Measurements from ENCODE around the gene TMOD2.

Gene TMOD2

DNA sequence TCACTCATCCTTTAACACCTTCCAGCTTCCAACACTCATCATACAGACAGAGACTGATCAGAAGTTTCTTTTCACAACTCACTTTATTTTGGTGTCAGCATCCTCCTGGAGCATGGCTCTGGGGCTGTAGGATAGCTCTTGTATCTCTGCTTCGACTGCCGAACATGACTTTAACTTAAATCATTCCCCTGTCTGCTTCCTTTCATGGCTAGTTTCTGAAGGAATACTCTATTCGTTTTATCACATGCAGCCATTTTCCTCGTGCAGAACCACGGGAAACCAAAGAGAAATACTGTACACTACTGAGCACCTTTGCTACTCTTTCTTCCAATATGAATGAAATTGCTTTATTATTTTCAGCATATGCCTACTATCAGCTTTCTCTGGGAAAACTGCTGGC lies 2.1 kb upstream of the TMOD2 start:
- no peak overlapping the region for H3K4me3 ChIP-seq (ENCODE audit: low read depth, low read length)

DNA sequence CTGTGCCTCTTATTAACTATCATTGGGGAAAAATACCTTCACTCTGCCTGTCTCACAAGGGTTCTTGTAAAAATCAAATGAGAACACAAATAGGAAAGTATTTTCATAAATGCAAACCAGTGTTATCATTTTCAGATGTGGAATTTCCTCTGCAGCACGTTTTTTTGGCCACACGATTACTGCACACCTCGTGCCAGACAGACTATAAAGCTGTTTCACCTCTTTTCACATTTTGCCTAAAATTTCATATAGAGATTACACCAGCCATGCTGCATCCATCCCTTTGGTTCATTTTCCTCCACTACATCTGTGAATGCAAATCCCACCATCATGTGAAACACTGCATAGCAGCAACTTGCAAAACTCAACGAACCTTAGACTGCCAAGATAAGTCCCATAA lies 1.2 kb upstream of the TMOD2 start:
- TF ChIP-seq, protein P1, sequence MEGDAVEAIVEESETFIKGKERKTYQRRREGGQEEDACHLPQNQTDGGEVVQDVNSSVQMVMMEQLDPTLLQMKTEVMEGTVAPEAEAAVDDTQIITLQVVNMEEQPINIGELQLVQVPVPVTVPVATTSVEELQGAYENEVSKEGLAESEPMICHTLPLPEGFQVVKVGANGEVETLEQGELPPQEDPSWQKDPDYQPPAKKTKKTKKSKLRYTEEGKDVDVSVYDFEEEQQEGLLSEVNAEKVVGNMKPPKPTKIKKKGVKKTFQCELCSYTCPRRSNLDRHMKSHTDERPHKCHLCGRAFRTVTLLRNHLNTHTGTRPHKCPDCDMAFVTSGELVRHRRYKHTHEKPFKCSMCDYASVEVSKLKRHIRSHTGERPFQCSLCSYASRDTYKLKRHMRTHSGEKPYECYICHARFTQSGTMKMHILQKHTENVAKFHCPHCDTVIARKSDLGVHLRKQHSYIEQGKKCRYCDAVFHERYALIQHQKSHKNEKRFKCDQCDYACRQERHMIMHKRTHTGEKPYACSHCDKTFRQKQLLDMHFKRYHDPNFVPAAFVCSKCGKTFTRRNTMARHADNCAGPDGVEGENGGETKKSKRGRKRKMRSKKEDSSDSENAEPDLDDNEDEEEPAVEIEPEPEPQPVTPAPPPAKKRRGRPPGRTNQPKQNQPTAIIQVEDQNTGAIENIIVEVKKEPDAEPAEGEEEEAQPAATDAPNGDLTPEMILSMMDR (IDR thresholded peaks at IDR 0.05; ENCODE audit: borderline replicate concordance, insufficient read depth, low read depth, low read length): no peak
- peak overlapping the region; percentile 19 for H3K4me3 ChIP-seq (ENCODE audit: low read depth, low read length)

More for the DNA sequence above, 2.1 kb upstream of the TMOD2 start:
- TF ChIP-seq, protein P1 (IDR thresholded peaks at IDR 0.05; ENCODE audit: borderline replicate concordance, insufficient read depth, low read depth, low read length): no peak

DNA sequence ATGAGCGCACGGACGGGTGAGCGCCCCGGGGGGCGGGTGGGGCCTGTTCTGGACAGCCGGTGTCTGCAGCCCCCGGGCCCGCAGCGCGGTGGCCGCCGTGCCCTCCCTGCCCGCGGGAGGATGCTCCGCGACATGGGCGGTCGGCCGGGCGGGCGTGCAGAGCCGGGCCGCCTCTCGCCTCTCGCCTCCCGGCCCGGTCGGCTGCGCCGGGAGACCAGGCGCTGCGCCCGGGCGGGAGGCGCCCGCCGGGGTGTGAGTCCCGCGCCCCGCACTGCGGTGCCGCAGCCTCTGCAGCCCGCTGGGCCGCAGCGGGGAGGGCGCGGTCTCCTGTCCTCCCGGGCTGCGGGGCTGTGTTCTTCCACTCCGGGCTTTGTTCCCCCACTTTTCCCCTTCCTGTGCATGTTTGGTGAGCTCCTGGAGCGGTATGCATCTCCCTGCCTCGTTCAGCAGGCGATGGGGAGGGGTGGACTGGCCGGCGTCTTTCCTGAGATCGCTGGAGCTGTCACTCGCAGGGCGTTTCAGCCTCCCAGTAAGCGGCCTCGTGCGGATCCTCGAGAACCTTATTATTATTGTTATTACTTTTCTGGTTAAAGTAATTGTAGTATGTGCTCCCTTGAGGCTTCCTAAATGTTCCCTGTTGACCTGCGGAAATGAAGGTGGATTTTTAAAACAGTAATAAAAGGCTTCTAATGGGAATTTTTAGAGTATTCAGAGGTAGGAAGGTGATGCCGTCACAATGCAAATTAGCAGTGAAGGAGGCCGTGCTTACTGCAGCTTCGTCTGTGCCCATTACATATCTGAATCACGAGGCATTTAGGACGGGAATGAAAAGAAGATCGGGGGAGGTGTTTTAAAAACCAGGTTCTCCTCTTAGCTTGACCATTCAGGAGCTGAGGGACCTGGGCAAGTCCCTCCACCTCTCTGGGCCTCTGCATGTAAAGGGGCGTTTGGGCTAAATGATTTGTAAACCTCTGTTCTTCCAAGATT lies 593 bp downstream of the TMOD2 start:
- TF ChIP-seq, protein P1 (IDR thresholded peaks at IDR 0.05; ENCODE audit: borderline replicate concordance, insufficient read depth, low read depth, low read length): no peak
- peak overlapping the region; percentile 71 for H3K4me3 ChIP-seq (ENCODE audit: low read depth, low read length)

DNA sequence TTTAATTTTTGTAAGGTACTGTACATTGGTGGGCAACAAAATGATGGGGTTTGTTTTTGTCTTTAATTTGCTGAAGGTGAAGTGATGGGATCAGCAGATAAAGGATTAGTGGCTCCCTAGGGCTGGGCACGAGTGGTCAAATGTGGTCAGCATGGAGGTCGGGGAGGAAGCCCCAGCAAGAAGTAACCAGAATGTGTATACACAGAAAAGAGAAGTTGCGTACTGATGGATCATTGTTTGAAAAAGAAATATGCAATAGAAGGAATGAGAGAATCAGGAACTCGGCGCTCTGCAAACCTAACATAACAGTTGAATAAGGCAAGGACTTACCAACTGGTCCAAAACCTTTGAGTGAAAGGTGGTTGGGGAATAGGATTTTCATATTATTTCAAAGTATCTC lies 1.5 kb downstream of the TMOD2 start:
- TF ChIP-seq, protein P1 (IDR thresholded peaks at IDR 0.05; ENCODE audit: borderline replicate concordance, insufficient read depth, low read depth, low read length): no peak
- no peak overlapping the region for H3K4me3 ChIP-seq (ENCODE audit: low read depth, low read length)

DNA sequence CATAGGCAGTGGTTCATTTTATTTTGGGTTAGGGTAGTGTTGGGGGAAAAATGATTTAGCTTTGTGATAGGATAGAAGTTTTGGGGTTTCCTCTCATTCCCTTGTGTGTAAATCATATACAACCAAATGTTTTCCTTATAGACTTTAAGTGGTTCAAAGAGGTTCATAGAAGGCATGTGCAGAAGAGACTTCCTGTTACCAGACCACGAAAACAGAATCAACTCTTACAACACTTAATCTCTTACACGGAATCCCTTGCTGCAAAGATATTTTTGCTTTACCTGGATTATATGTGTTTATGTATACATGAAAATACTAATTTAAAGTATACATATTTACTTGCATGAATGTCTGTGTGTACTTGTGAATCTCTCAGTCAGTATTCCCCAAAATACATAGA lies 2.9 kb downstream of the TMOD2 start:
- no peak overlapping the region for H3K4me3 ChIP-seq (ENCODE audit: low read depth, low read length)

DNA sequence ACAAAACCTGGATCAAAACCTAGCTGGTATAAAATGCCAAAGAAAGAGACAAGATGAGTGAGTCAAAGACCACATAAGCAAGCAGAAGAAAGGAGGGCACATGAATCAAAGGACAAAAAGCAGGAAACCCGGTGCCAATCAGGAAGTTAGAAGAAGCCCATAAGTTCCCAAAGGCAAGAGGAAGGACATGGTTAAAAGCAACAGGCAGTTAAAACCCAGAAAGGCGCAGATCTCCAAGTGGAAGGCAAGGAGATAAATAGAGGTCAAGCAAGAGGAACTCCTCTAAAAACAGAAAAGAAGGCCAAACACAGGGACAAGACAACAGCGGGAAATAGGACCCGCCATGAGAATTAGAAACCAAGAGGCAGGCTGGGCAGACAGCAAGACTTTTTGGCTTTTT lies 4.4 kb downstream of the TMOD2 start:
- H3K4me3 ChIP-seq (ENCODE audit: low read depth, low read length): no peak overlapping the region

More for the DNA sequence above, 2.9 kb downstream of the TMOD2 start:
- TF ChIP-seq, protein P1 (IDR thresholded peaks at IDR 0.05; ENCODE audit: borderline replicate concordance, insufficient read depth, low read depth, low read length): no peak

More for the DNA sequence above, 4.4 kb downstream of the TMOD2 start:
- TF ChIP-seq, protein P1 (IDR thresholded peaks at IDR 0.05; ENCODE audit: borderline replicate concordance, insufficient read depth, low read depth, low read length): no peak
